PC-3 (cell line): ENCODE measurements around the gene XKR8. TPM values are rescaled to one million over a fixed set of nuclear protein-coding genes. Genes with fewer than 3 reads are reported as not detected.
A peak's percentile ranks its signal among the peaks of the same experiment; 100 is the strongest.

ENCODE experiments used
- ATAC-seq: fragments of 200-7000 bp; cut with Tn5 transposase; 2 replicates; pipeline ENCODE4 v1.9.1; 2020; ENCODE audit warnings: mild to moderate bottlenecking, moderate library complexity
- BruUV-seq: library from RNA; stranded (reverse); fragments of 400-500 nt; replicated peaks from 2 replicates; lab custom pipeline; 2021; lab: Mats Ljungman, UMichigan
- CTCF ChIA-PET: fragments of 300-600 bp; sonication (Branson Sonifier 250); formaldehyde crosslinking; loops from one replicate; lab custom pipeline; 2022; ENCODE audit warnings: antibody characterized with exemption; lab: Charles Lee
- POLR2A ChIA-PET: fragments of 300-600 bp; sonication (Branson Sonifier 250); formaldehyde crosslinking; loops from one replicate; lab custom pipeline; 2022; ENCODE audit warnings: antibody characterized with exemption; ENCODE audit not compliant: unreplicated experiment; lab: Charles Lee
- DNase-seq: peaks from one replicate; pipeline ENCODE4 v3.0.0-alpha.2; 2015
- H2AFZ ChIP-seq: fragments of 300-600 bp; sonication (generic); 2 replicates; pipeline ENCODE4 v1.6.0; 2016; ENCODE audit warnings: antibody characterized with exemption, low read length
- H3F3A ChIP-seq: fragments of 300-600 bp; sonication (generic); one replicate; pipeline ENCODE4 v1.6.0; 2017; ENCODE audit warnings: antibody characterized with exemption, low read length, control low read depth, mild to moderate bottlenecking; ENCODE audit not compliant: unreplicated experiment
- H3K27ac ChIP-seq: fragments of 300-600 bp; sonication (generic); 2 replicates; pipeline ENCODE4 v1.5.1; 2016; ENCODE audit warnings: mild to moderate bottlenecking, low read length
- H3K27me3 ChIP-seq: fragments of 300-600 bp; sonication (generic); 2 replicates; pipeline ENCODE4 v1.6.1; 2016; ENCODE audit warnings: low read length, mixed read lengths
- H3K36me3 ChIP-seq: fragments of 300-600 bp; sonication (generic); 2 replicates; pipeline ENCODE4 v1.6.1; 2016; ENCODE audit warnings: low read depth, mixed run types, low read length, mixed read lengths
- H3K4me1 ChIP-seq: fragments of 300-600 bp; sonication (generic); 2 replicates; pipeline ENCODE4 v1.5.1; 2016; ENCODE audit warnings: low read length; ENCODE audit not compliant: insufficient read depth
- H3K4me2 ChIP-seq: fragments of 300-600 bp; sonication (generic); 2 replicates; pipeline ENCODE4 v1.6.0; 2016; ENCODE audit warnings: low read length
- H3K4me3 ChIP-seq: fragments of 300-600 bp; sonication (generic); 2 replicates; pipeline ENCODE4 v1.5.1; 2016; ENCODE audit warnings: mild to moderate bottlenecking, low read length, mixed read lengths
- H3K79me2 ChIP-seq: fragments of 300-600 bp; sonication (generic); 2 replicates; pipeline ENCODE4 v1.6.1; 2017; ENCODE audit warnings: low read length, mixed read lengths
- H3K9ac ChIP-seq: fragments of 300-600 bp; sonication (generic); 2 replicates; pipeline ENCODE4 v1.6.0; 2016; ENCODE audit warnings: mild to moderate bottlenecking, low read length
- H3K9me2 ChIP-seq: fragments of 300-600 bp; sonication (generic); replicated peaks from 2 replicates; pipeline ENCODE4 v1.6.1; 2016; ENCODE audit warnings: mixed run types, low read length, mixed read lengths
- H3K9me3 ChIP-seq: fragments of 300-600 bp; sonication (generic); 2 replicates; pipeline ENCODE4 v1.6.1; 2016; ENCODE audit warnings: low read length, mixed read lengths
- H4K20me1 ChIP-seq: fragments of 300-600 bp; sonication (generic); 2 replicates; pipeline ENCODE4 v1.6.1; 2016; ENCODE audit warnings: low read length, mixed read lengths
- EZH2 ChIP-seq: fragments of 300-600 bp; sonication (generic); IDR thresholded peaks from one replicate; pipeline ENCODE4 v1.6.1; 2017; ENCODE audit warnings: antibody characterized with exemption, mild to moderate bottlenecking, low read length; ENCODE audit not compliant: unreplicated experiment
- EZH2phosphoT487 ChIP-seq: fragments of 300-600 bp; sonication (generic); IDR thresholded peaks from 2 replicates; pipeline ENCODE4 v1.6.1; 2018; ENCODE audit warnings: mild to moderate bottlenecking, antibody characterized with exemption, low read length, borderline replicate concordance
- intact Hi-C: fragments of 100-400 bp; cut with micrococcal nuclease; formaldehyde crosslinking; loops from 2 replicates; pipeline ENCODE4 v1.9.0; 2023
- total RNA-seq: library from RNA; depleted of rRNA; stranded (reverse); fragments of >200 nt; gene quantifications from 2 replicates; pipeline ENCODE4 v1.2.3, GENCODE V29; 2014
- TF ChIP-seq, protein P1 (sequence below): fragments of 300-600 bp; sonication (generic); conservative IDR thresholded peaks from 2 replicates; pipeline ENCODE4 v1.5.1; 2017; ENCODE audit warnings: antibody characterized with exemption, low read depth, mild to moderate bottlenecking, low read length

The XKR8 gene
- total RNA-seq, 1 experiment from 2014 or later: 6.9 TPM

DNA sequence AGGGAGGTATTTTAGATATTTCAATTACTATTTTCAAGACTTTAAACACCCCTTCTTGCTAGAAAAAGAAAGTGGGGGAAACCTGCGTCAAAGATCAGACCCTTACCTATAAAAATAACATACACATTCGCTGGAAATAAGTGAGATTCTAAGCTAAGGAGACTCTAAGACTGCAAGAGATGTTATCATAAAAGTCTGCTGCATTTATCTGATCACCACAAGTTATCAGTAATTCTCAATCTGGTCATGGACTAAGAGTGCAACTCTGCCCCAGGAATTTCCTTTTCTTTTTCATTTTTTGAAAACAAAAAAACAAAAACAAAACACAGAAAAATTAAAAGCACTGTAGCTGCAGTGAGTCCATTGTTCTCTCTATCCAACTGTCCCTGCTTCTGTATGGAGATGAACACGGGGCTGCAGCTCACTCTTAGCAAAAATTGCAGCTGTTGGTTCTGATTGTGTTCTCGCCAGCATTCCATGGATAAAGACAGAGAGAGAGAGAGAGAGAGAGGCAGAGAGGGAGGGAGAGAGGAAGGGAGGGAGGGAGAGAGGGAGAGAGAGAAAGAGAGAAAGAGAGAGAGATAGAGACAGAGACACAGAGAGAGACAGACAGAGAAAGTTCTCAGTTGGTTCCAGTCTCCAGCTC is 14.1 kb downstream of the XKR8 start:
- no peak overlapping the region for H3K4me2 ChIP-seq
- 0 out of 2 replicates have a peak, but pooled peaks cover 6% of the 10 kb centered on the region for H3K36me3 ChIP-seq
- no peak for ATAC-seq
- peaks cover 20% of the 10 kb centered on the region for H3K4me1 ChIP-seq
- no peak overlapping the region for H2AFZ ChIP-seq
- H4K20me1 ChIP-seq: no peaks in the 10 kb centered on the region
- no peaks in the 10 kb centered on the region for H3K9me3 ChIP-seq
- no peaks in the 10 kb centered on the region for H3K79me2 ChIP-seq
- no peaks in the 10 kb centered on the region for H3K27me3 ChIP-seq
- TF ChIP-seq EZH2phosphoT487 (no peak), EZH2 (no peak)
- TF ChIP-seq, protein P1, sequence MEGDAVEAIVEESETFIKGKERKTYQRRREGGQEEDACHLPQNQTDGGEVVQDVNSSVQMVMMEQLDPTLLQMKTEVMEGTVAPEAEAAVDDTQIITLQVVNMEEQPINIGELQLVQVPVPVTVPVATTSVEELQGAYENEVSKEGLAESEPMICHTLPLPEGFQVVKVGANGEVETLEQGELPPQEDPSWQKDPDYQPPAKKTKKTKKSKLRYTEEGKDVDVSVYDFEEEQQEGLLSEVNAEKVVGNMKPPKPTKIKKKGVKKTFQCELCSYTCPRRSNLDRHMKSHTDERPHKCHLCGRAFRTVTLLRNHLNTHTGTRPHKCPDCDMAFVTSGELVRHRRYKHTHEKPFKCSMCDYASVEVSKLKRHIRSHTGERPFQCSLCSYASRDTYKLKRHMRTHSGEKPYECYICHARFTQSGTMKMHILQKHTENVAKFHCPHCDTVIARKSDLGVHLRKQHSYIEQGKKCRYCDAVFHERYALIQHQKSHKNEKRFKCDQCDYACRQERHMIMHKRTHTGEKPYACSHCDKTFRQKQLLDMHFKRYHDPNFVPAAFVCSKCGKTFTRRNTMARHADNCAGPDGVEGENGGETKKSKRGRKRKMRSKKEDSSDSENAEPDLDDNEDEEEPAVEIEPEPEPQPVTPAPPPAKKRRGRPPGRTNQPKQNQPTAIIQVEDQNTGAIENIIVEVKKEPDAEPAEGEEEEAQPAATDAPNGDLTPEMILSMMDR: no peak
- DNase-seq: no peak
- BruUV-seq: no TSS peak
- no peak overlapping the region for H3K4me3 ChIP-seq
- H3K9ac ChIP-seq: no peak overlapping the region
- H3K27ac ChIP-seq: no peak overlapping the region
- intact Hi-C loops: no loop called here
- no peaks in the 10 kb centered on the region for H3K9me2 ChIP-seq
- ChIA-PET CTCF (no interaction called here), POLR2A (interaction anchor here (0.7 kb wide), 1 partner anchor 24 kb away, joined by 3 read pairs; no protein-coding TSS in a partner anchor)
- H3F3A ChIP-seq: peaks cover 7% of the 10 kb centered on the region

DNA sequence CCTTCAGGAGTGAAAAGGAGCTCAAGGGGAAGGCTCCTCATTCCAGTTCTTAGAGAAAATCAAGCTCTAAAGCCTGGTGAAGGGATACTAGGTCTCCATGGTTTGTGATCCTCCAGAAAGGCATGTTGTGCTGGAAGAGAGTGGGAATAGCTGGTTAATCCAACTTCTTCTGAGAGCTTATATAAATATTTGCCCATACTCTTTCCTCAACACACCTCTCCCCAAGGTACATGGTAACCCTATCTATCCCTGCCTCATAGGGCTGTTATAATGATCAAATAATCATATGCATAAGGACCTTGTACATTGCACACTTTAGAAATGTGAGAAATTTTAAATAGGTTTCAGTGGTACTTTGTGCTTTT is 14.6 kb downstream of the XKR8 start:
- H3F3A ChIP-seq: peaks cover 7% of the 10 kb centered on the region
- TF ChIP-seq, protein P1: no peak
- H3K9ac ChIP-seq: no peak overlapping the region
- H3K27ac ChIP-seq: no peak overlapping the region
- no peak overlapping the region for H3K4me3 ChIP-seq
- H3K4me2 ChIP-seq: no peak overlapping the region
- H3K9me3 ChIP-seq: no peaks in the 10 kb centered on the region
- H3K4me1 ChIP-seq: peaks cover 15% of the 10 kb centered on the region
- no peaks in the 10 kb centered on the region for H3K9me2 ChIP-seq
- POLR2A ChIA-PET: no interaction called here
- intact Hi-C loops: no loop called here
- H3K79me2 ChIP-seq: no peaks in the 10 kb centered on the region
- BruUV-seq: no TSS peak
- DNase-seq: no peak
- CTCF ChIA-PET: no interaction called here
- H3K27me3 ChIP-seq: no peaks in the 10 kb centered on the region
- no peak overlapping the region for H2AFZ ChIP-seq
- ATAC-seq: no peak
- H3K36me3 ChIP-seq: 0 out of 2 replicates have a peak, but pooled peaks cover 6% of the 10 kb centered on the region
- H4K20me1 ChIP-seq: no peaks in the 10 kb centered on the region

DNA sequence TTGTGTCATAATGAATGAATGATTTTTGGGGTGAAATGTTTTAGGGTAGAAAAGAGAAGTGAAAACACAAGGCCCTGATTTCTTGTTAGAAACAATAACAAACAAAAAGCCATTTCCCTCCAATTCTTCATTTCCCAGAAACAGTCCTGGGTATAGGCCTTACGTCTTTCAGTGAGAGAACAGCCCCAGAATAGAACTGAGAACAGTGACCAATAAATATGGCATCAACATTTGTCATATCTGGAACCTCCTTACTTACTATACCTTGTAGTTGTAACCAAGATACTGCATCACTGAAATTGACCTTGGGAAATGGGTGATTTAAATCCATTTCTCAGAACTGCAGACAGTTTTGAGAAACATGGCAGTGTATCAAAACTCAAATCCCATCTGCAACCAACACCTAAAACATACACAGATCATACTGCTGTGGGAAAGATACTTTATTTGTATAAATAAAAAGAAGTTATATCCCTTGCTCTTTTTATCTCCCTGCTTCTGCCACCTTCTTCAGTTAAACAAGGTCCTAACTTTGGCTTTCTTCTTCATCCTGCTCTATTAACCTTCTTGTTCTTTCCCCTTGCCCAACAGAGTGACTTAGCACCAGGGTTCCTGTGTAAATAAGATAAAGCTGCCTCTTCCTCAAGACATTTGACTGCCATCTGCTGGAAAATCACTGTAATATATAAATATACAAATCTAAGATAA is 19.5 kb downstream of the XKR8 start:
- Histone ChIP-seq H3F3A (no peaks in the 10 kb centered on the region), H3K27me3 (no peaks in the 10 kb centered on the region), H3K9me3 (no peaks in the 10 kb centered on the region), H3K9me2 (no peaks in the 10 kb centered on the region), H4K20me1 (no peaks in the 10 kb centered on the region), H3K4me3 (no peak overlapping the region), H3K4me1 (no peaks in the 10 kb centered on the region), H3K36me3 (0 out of 2 replicates have a peak, but pooled peaks cover 6% of the 10 kb centered on the region), H3K27ac (no peak overlapping the region), H3K4me2 (no peak overlapping the region), H3K79me2 (no peaks in the 10 kb centered on the region), H2AFZ (no peak overlapping the region), H3K9ac (no peak overlapping the region)
- DNase-seq (peak; percentile 75), ATAC-seq (peak; percentile 87)
- TF ChIP-seq EZH2phosphoT487: no peak
- TF ChIP-seq, protein P1: peak; percentile 75
- BruUV-seq: no TSS peak
- ChIA-PET CTCF (interaction anchor here (0.6 to 2.2 kb wide), 2 partner anchors 43 to 122 kb away, joined by 6 to 10 read pairs; no protein-coding TSS in a partner anchor), POLR2A (no interaction called here)
- intact Hi-C loops: loop anchor here (2.0 kb wide), 2 partner anchors 45 to 121 kb away; partner anchors contain the start of gene SMPDL3B
